Subcutaneous adipose tissue (tissue), 4 donors: ENCODE measurements around the gene LUC7L3. TPM values are rescaled to one million over a fixed set of nuclear protein-coding genes. Genes with fewer than 3 reads are reported as not detected.

Experiments used
- CTCF ChIP-seq: fragments of 450-650 bp; IDR thresholded peaks from one replicate; pipeline ENCODE4 v1.5.1; 2016; ENCODE audit warnings: low read depth, mild to moderate bottlenecking, control low read depth, antibody characterized with exemption, moderate library complexity
- total RNA-seq, 4 donors: library from RNA; depleted of rRNA; stranded (reverse); fragments of >200 nt; gene quantifications; one replicate each; pipeline ENCODE4 v1.1.0, GENCODE V29; 2016

The LUC7L3 gene
- total RNA-seq, 4 donors from 2014 or later, result 79.9 to 101 (median 82.2) TPM

DNA sequence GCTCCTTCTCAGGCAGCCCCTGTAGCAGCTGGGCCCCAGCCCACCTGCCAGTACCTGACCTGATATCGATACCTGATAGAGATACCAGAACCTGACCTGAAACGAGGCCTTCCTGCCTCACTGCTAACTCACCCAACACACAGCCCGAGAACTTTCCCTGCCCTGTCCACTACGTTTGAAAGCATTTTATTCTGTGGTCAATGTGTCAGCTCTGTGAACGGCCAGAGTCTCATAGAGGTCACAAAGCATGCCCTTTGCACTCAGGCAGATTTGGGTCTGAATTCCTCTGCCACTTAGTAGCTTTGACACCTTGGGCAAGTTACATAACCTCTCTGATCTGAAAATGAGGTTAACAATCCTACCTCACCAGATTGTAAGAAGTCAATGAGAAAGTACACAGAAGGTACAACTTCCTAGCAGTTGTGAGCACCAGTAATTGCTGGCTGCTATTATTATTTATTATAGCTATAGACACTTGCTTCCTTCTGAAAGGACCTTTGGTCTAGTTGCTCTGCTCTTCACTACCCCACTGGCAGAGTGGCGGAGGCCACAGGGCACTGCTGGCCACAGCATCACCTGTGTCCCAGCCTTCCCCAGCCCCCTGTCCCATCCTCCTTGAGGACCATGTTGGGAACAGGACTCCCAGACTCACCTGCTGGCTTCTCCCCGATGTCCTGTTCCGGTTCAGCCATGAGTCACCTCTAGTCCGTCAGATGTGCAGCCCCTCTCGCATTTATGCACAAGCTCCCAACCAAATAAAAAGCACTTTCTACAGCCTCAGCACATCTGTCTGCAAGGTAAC is 47.0 kb downstream of the LUC7L3 start:
- TF ChIP-seq CTCF, result no peak

- no peak for TF ChIP-seq CTCF
These were observed 47.6 kb downstream of the LUC7L3 start for GRCh38 chr17:50767030-50767429.

DNA sequence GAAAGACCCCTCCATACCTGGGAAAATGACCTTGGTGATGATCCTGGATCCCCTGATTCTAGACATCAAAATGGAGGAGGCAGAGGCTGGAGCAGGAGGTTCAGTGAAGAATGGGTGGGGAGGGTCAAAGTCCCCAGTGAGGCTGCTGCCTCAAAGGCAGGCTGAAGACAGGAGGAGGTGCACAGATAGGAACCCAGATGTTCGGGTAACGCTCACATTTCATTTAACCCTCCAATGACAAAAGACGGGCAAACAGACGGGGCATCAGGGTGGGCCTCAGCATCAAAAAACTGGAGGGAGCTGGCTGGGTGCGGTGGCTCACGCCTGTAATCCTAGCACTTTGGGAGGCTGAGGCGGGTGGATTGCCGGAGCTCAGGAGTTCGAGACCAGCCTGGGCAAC is 48.0 kb downstream of the LUC7L3 start, which contains the start of gene ANKRD40CL:
Gene ANKRD40CL, minus strand, starts transcription at position 73 of the 400 bp plus-strand sequence. CDS start 605 bp downstream, outside the sequence.
- no peak for TF ChIP-seq CTCF

- TF ChIP-seq CTCF, result no peak
These were observed 49.0 kb downstream of the LUC7L3 start for GRCh38 chr17:50768346-50768761.

DNA sequence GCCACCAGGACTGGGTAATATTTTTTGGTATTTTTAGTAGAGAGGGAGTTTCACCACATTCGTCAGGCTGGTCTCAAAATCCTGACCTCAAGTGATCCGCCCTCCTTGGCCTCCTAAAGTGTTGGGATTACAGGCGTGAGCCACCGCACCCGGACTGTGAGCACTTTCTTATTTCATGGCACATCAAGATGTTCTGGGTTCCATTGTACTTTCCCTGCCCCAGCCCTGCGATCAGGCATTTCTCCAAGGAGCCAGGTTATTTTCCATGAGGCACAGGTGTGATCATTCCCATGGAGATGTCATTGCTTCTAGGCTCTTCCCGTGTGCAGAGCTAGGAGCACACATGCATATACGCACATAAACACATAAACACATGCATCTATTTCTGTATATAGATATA is 50.5 kb downstream of the LUC7L3 start:
- TF ChIP-seq CTCF, result no peak

GRCh38 chr17:50770346-50770745 is 50.9 kb downstream of the LUC7L3 start:
- no peak for TF ChIP-seq CTCF

DNA sequence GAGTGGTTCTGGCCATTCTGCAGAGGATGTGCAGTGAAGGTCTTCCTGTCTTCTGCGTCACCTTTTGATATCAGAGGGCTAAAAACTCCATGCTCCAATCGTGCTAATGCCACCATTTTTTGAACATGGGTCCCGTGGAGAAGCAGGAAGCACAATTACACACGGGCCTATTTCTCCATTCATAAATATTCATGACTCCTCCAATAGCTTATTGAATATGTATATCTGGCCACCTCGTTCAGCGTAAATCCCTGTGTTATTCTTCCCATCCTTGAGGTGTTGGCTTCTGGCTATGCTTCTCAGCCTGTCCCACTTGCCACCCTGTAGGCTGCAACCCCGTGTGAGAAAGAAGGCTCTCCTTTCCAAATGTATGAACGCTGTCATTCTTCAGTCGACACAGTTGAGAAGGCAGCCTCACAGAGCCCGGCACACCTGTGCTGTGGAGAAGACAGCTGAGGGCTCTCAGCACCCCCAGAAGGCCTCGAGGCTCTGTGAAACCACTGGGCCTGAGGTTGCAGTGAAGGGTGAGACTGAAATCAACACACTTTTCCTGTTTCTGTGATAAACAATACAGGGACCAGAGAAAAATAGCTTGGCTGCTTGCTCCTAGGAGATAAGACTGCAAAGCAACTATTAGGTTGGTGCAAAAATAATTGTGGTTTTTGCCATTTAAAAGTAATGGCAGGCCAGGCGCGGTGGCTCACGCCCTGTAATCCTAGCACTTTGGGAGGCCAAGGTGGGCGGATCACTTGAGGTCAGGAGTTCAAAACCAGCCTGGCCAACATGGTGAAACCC is 52.8 kb downstream of the LUC7L3 start:
- no peak for TF ChIP-seq CTCF
